GM12892 (cell line): ENCODE data around the gene PTPN11.

Experiments used
- POLR2A ChIP-seq: IDR thresholded peaks from 2 replicates; pipeline ENCODE4 v1.6.1; 2011; ENCODE audit warnings: low read depth, low read length, control low read depth
- TAF1 ChIP-seq: IDR thresholded peaks from 2 replicates; pipeline ENCODE4 v1.6.1; 2011; ENCODE audit warnings: low read depth, mild to moderate bottlenecking, control low read depth, low read length, borderline replicate concordance

- TF ChIP-seq POLR2A (no peak), TAF1 (no peak)
These were observed 39.6 kb downstream of the PTPN11 start for GRCh38 chr12:112458330-112458729.
